Parathyroid adenoma (tissue), 2 donors: ENCODE measurements around the gene COMMD1.
"Not testable (repeated sequence)": the region's sequence is repeated elsewhere in the genome, so short reads cannot be mapped to it uniquely, and the experiment has no call there.

ENCODE experiments used
- H2AFZ ChIP-seq: fragments of 300-600 bp; sonication (generic); one replicate; pipeline ENCODE4 v1.7.0; 2017; ENCODE audit warnings: antibody characterized with exemption, mild to moderate bottlenecking
- H3K27ac ChIP-seq: fragments of 300-600 bp; sonication (generic); one replicate; pipeline ENCODE4 v1.7.0; 2017
- H3K27me3 ChIP-seq: fragments of 300-600 bp; sonication (generic); one replicate; pipeline ENCODE4 v1.7.0; 2017; ENCODE audit warnings: low read length; ENCODE audit not compliant: control insufficient read depth, insufficient read depth
- H3K36me3 ChIP-seq: fragments of 300-600 bp; sonication (generic); one replicate; pipeline ENCODE4 v1.7.0; 2017; ENCODE audit warnings: low read length; ENCODE audit not compliant: control insufficient read depth, insufficient read depth
- H3K4me1 ChIP-seq: fragments of 300-600 bp; sonication (generic); one replicate; pipeline ENCODE4 v1.7.0; 2017; ENCODE audit warnings: control low read depth
- H3K4me2 ChIP-seq: fragments of 300-600 bp; sonication (generic); one replicate; pipeline ENCODE4 v1.7.0; 2017; ENCODE audit warnings: low read length
- H3K4me3 ChIP-seq: fragments of 300-600 bp; sonication (generic); one replicate; pipeline ENCODE4 v1.7.0; 2017; ENCODE audit warnings: low read depth, low read length
- H3K79me2 ChIP-seq: fragments of 300-600 bp; sonication (generic); one replicate; pipeline ENCODE4 v1.7.0; 2017; ENCODE audit warnings: control low read depth
- H3K9ac ChIP-seq: fragments of 300-600 bp; sonication (generic); one replicate; pipeline ENCODE4 v1.7.0; 2017; ENCODE audit warnings: mild to moderate bottlenecking
- H3K9me3 ChIP-seq: fragments of 300-600 bp; sonication (generic); one replicate; pipeline ENCODE4 v1.7.0; 2017; ENCODE audit warnings: low read length; ENCODE audit not compliant: control insufficient read depth
- TF ChIP-seq, protein P1 (sequence below): fragments of 300-600 bp; sonication (generic); IDR thresholded peaks from one replicate; pipeline ENCODE4 v1.7.0; 2017; ENCODE audit warnings: antibody characterized with exemption, mild to moderate bottlenecking
- donor health status: primary hyperparathyroidism.

COMMD1 gene

DNA sequence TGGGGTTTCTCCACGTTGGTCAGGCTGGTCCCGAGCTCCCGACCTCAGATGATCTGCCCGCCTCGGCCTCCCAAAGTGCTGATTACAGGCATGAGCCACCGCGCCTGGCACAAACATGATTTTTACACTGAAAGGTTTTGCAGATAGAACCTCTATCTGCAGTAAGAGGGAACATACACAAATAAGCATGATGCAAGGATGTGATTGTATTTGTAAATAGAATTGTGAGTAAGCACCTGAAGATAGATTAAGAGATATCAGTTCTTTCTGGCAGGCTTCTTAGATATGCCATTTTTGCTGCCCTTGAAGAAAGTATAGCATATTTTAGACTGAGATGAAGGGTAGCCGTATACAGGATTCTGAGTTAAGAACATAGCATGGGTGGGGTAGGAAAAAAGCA, 3.6 kb downstream of the COMMD1 start:
- Histone ChIP-seq H3K4me1 (no peaks in the 10 kb centered on the region), H2AFZ (no peak overlapping the region)

DNA sequence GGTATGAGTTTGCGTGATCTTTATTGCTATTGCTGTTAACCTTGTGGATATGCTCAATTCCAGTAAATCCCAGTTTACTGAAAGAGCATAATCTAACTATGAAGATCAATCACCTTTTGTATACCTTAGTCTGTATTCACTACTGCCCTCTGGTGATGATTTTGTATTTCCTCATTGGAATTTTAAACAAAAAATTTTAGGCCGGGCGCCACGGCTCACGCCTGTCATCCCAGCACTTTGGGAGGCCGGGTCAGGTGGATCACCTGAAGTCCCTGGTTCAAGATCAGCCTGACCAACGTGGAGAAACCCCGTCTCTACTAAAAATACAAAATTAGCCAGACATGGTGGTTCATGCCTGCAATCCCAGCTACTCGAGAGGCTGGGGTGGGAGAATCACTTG, 5.1 kb downstream of the COMMD1 start:
- H3K27ac ChIP-seq, result no peak overlapping the region
- H3K9ac ChIP-seq, result no peak overlapping the region
- no peaks in the 10 kb centered on the region for H3K27me3 ChIP-seq
- H2AFZ ChIP-seq, result no peak overlapping the region
- H3K4me3 ChIP-seq, result no peak overlapping the region
- peaks cover 12% of the 10 kb centered on the region for H3K79me2 ChIP-seq
- no peaks in the 10 kb centered on the region for H3K36me3 ChIP-seq
- TF ChIP-seq, protein P1, sequence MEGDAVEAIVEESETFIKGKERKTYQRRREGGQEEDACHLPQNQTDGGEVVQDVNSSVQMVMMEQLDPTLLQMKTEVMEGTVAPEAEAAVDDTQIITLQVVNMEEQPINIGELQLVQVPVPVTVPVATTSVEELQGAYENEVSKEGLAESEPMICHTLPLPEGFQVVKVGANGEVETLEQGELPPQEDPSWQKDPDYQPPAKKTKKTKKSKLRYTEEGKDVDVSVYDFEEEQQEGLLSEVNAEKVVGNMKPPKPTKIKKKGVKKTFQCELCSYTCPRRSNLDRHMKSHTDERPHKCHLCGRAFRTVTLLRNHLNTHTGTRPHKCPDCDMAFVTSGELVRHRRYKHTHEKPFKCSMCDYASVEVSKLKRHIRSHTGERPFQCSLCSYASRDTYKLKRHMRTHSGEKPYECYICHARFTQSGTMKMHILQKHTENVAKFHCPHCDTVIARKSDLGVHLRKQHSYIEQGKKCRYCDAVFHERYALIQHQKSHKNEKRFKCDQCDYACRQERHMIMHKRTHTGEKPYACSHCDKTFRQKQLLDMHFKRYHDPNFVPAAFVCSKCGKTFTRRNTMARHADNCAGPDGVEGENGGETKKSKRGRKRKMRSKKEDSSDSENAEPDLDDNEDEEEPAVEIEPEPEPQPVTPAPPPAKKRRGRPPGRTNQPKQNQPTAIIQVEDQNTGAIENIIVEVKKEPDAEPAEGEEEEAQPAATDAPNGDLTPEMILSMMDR, result no peak
- no peak overlapping the region for H3K4me2 ChIP-seq
- H3K9me3 ChIP-seq, result no peaks in the 10 kb centered on the region
- H3K4me1 ChIP-seq, result no peaks in the 10 kb centered on the region

More for the DNA sequence above, 3.6 kb downstream of the COMMD1 start:
- H3K27ac ChIP-seq, result no peak overlapping the region
- H3K9me3 ChIP-seq, result no peaks in the 10 kb centered on the region
- H3K9ac ChIP-seq, result no peak overlapping the region
- H3K36me3 ChIP-seq, result no peaks in the 10 kb centered on the region
- H3K4me2 ChIP-seq, result no peak overlapping the region
- peaks cover 16% of the 10 kb centered on the region for H3K79me2 ChIP-seq
- H3K4me3 ChIP-seq, result no peak overlapping the region
- no peaks in the 10 kb centered on the region for H3K27me3 ChIP-seq
- TF ChIP-seq, protein P1, result no peak

DNA sequence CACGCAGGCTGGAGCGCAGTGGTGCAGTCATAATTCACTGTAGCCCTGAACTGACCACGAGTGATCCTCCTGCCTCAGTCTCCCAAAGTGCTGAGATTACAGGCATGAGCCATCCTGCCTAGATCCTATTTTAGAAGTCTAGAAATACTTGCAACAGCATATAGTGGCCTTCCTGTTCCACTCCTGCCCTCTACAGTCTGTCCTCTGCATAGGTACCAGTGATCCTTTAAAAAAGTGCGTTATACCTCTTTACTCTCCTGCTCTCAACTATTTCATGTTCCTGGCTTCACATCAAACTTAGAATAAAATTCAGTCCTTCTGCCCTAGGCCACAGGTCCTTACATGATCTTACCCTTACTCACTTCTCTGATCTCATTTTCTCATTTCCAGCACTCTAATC, 6.0 kb downstream of the COMMD1 start:
- Histone ChIP-seq H3K4me2 (no peak overlapping the region), H2AFZ (no peak overlapping the region), H3K9me3 (no peaks in the 10 kb centered on the region), H3K27me3 (no peaks in the 10 kb centered on the region), H3K9ac (no peak overlapping the region), H3K4me3 (no peak overlapping the region), H3K27ac (no peak overlapping the region), H3K79me2 (peaks cover 12% of the 10 kb centered on the region), H3K36me3 (no peaks in the 10 kb centered on the region), H3K4me1 (no peaks in the 10 kb centered on the region)
- TF ChIP-seq, protein P1, result no peak

DNA sequence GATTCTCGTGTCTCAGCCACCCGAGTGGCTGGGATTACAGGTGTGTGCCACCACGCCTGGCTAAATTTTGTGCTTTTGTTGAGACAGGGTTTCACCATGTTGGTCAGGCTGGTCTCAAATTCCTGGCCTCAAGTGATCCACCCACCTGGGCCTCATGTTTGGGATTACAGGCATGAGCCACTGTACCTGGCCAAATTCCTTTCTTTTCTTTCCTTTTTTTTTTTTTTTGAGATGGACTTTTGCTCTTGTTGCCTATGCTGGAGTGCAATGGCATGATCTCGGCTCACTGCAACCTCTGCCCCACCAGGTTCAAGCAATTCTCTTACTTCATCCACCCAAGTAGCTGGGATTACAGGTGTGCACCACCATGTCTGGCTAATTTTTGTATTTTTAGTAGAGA, 9.3 kb downstream of the COMMD1 start:
- not testable (repeated sequence) for H3K27me3 ChIP-seq, H3K4me2 ChIP-seq, H2AFZ ChIP-seq, H3K4me3 ChIP-seq, H3K9ac ChIP-seq, H3K27ac ChIP-seq, H3K36me3 ChIP-seq, H3K9me3 ChIP-seq, H3K4me1 ChIP-seq
- peaks cover 12% of the 10 kb centered on the region for H3K79me2 ChIP-seq

DNA sequence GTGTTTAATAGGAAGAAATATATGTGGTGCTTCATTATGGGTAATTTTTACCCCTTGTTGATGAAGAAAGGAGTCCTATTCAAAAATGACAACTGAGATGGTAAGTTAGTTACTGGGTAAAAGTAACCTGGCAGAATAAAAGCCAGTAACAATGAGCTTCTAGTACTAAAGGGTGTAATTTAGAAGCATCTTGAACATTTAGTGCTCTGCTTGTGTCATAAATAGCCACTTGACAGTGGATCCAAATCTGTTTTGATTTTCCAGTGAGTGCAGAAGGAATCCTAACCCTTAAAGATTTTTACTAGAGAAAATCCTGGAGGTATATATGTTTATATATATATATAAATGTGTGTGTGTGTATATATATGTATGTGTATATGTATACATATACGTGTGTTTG, 15.1 kb downstream of the COMMD1 start:
- H3K36me3 ChIP-seq, result no peaks in the 10 kb centered on the region
- H3K4me2 ChIP-seq, result no peak overlapping the region
- H3K4me1 ChIP-seq, result no peaks in the 10 kb centered on the region
- no peaks in the 10 kb centered on the region for H3K9me3 ChIP-seq
- H3K4me3 ChIP-seq, result no peak overlapping the region
- no peak overlapping the region for H2AFZ ChIP-seq
- H3K27ac ChIP-seq, result no peak overlapping the region
- H3K79me2 ChIP-seq, result peaks cover 15% of the 10 kb centered on the region
- no peaks in the 10 kb centered on the region for H3K27me3 ChIP-seq
- no peak overlapping the region for H3K9ac ChIP-seq
- TF ChIP-seq, protein P1, result no peak
